NCI-H446 treated with DMSO at 0.1 percent for 48 hours (cell line): ENCODE results near the gene MAMDC2.

Experiments used
- DNase-seq: peaks from one replicate; lab custom pipeline; 2025; lab: John Stamatoyannopoulos, UW

Gene MAMDC2

GRCh38 chr9:70260606-70261005 lies 217.0 kb downstream of the MAMDC2 start:
- no peak for DNase-seq

DNA sequence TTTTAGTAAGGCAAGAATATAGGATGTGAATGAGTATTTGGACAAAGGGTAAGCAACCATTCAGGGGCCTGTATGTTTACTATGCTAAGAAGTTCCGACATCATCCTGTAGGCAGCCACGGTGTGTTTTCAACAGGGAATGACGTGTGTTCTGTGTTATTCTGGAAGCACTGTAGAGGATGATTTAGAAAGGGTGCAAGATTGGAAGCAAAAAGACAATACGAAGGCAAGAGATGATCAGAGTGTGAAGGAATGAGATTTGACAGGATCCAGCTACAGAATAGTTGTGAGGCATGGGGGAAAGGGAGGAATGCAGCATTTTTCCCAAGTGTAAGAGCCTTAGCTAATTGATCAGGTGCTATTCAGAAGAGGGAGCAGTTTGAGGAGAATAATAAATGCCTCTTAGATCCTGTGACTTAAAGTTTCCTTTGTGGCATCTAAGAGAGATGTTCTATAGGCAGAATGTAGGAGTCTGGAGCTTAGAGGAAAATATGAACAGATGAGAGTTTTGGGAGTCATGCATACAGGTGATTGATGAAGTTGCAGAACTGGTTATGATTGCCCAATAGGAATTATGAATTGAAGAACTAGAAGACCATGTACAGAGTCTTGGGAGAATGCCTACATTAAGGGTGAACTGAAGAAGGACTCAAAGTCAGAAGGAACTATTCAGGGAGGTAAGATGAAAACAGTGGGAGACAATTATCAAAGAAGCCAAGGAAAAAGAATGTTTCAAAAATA lies 217.7 kb downstream of the MAMDC2 start:
- DNase-seq, result no peak

GRCh38 chr9:70262366-70262765 lies 218.7 kb downstream of the MAMDC2 start:
- DNase-seq, result no peak

GRCh38 chr9:70262948-70263347 lies 219.3 kb downstream of the MAMDC2 start:
- DNase-seq, result no peak

DNA sequence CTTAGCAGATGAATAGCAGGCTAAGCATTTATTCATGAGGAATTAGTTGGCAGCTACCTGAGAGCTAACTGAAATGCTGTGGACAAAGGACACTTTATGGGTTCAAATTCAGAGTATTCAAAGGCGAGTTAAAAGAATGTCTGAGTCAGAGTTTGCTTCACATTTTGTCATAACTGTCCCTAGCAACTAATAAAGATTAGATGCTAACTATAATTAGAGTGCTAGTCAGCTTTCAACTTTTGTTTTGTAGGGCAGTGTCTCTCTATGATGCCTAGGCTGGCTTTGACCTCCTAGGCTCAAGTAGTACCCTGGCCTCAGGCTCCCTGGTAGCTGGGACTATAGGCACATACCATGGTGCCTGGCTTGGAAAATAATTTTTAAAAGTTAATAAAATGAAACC lies 219.8 kb downstream of the MAMDC2 start:
- DNase-seq, result no peak
